NCI-H1436 (cell line): ENCODE data around the gene ADAMTSL1.

ENCODE experiments used
- DNase-seq: peaks from one replicate; lab custom pipeline; 2025; lab: John Stamatoyannopoulos, UW

The ADAMTSL1 gene

GRCh38 chr9:18501949-18502348, 28.0 kb downstream of the ADAMTSL1 start:
- no peak for DNase-seq

GRCh38 chr9:18502546-18502945, 28.6 kb downstream of the ADAMTSL1 start:
- no peak for DNase-seq

- DNase-seq = no peak
Observed at GRCh38 chr9:18504707-18505106, 30.8 kb downstream of the ADAMTSL1 start.

GRCh38 chr9:18507151-18507550, 33.2 kb downstream of the ADAMTSL1 start:
- no peak for DNase-seq

GRCh38 chr9:18516514-18516913, 42.6 kb downstream of the ADAMTSL1 start:
- DNase-seq = no peak

GRCh38 chr9:18516965-18517364, 43.0 kb downstream of the ADAMTSL1 start:
- no peak for DNase-seq

GRCh38 chr9:18520416-18521047, 46.6 kb downstream of the ADAMTSL1 start:
- no peak for DNase-seq

GRCh38 chr9:18526685-18527084, 52.7 kb downstream of the ADAMTSL1 start:
- no peak for DNase-seq

- DNase-seq = no peak
Observed at GRCh38 chr9:18531136-18532065, 57.4 kb downstream of the ADAMTSL1 start.

- no peak for DNase-seq
Observed at GRCh38 chr9:18534611-18535010, 60.7 kb downstream of the ADAMTSL1 start.

- DNase-seq = no peak
Observed at GRCh38 chr9:18536554-18536953, 62.6 kb downstream of the ADAMTSL1 start.

GRCh38 chr9:18539203-18539693, 65.3 kb downstream of the ADAMTSL1 start:
- DNase-seq = no peak

- DNase-seq = no peak
Observed at GRCh38 chr9:18542837-18543405, 69.0 kb downstream of the ADAMTSL1 start.

- DNase-seq = no peak
Observed at GRCh38 chr9:18543406-18544192, 69.6 kb downstream of the ADAMTSL1 start.

- DNase-seq = no peak
Observed at GRCh38 chr9:18544456-18544855, 70.5 kb downstream of the ADAMTSL1 start.

- no peak for DNase-seq
Observed at GRCh38 chr9:18545636-18546360, 71.8 kb downstream of the ADAMTSL1 start.

GRCh38 chr9:18548456-18548855, 74.5 kb downstream of the ADAMTSL1 start:
- DNase-seq = no peak

- DNase-seq = no peak
Observed at GRCh38 chr9:18549772-18550171, 75.8 kb downstream of the ADAMTSL1 start.

- DNase-seq = no peak
Observed at GRCh38 chr9:18550286-18550685, 76.3 kb downstream of the ADAMTSL1 start.

GRCh38 chr9:18554244-18554643, 80.3 kb downstream of the ADAMTSL1 start:
- DNase-seq = no peak
